Neural progenitor cell (in vitro differentiated cells): Measurements from ENCODE around the gene ADM5. TPM values are rescaled to one million over a fixed set of nuclear protein-coding genes. Genes with fewer than 3 reads are reported as not detected.

ENCODE experiments used
- DNase-seq: peaks from one replicate; pipeline ENCODE4 v3.0.0-alpha.2; 2016; ENCODE audit warnings: low spot score
- H2AFZ ChIP-seq: fragments of 200-600 bp; sonication (generic); replicated peaks from 2 replicates; pipeline ENCODE4 v1.6.1; 2016; ENCODE audit warnings: antibody characterized with exemption
- H3F3A ChIP-seq: fragments of 200-600 bp; sonication (generic); 2 replicates; pipeline ENCODE4 v1.6.1; 2016; ENCODE audit warnings: antibody characterized with exemption, low read depth
- H3K27ac ChIP-seq: fragments of 200-600 bp; sonication (generic); 2 replicates; pipeline ENCODE4 v1.5.1; 2016; ENCODE audit warnings: mild to moderate bottlenecking
- H3K27me3 ChIP-seq: fragments of 200-600 bp; sonication (generic); 2 replicates; pipeline ENCODE4 v1.6.1; 2016; ENCODE audit warnings: mild to moderate bottlenecking, moderate library complexity
- H3K36me3 ChIP-seq: fragments of 200-600 bp; sonication (generic); 2 replicates; pipeline ENCODE4 v1.5.1; 2016
- H3K4me1 ChIP-seq: fragments of 200-600 bp; sonication (generic); 2 replicates; pipeline ENCODE4 v1.6.1; 2016; ENCODE audit warnings: mixed run types
- H3K4me2 ChIP-seq: fragments of 200-600 bp; sonication (generic); 2 replicates; pipeline ENCODE4 v1.6.1; 2016
- H3K4me3 ChIP-seq: fragments of 200-600 bp; sonication (generic); 2 replicates; pipeline ENCODE4 v1.5.1; 2016
- H3K79me2 ChIP-seq: fragments of 200-600 bp; sonication (generic); 2 replicates; pipeline ENCODE4 v1.6.1; 2016; ENCODE audit warnings: low read depth
- H3K9ac ChIP-seq: fragments of 200-600 bp; sonication (generic); 2 replicates; pipeline ENCODE4 v1.6.1; 2016
- H3K9me3 ChIP-seq: fragments of 200-600 bp; sonication (generic); 2 replicates; pipeline ENCODE4 v1.5.1; 2016; ENCODE audit warnings: low read depth
- H4K20me1 ChIP-seq: fragments of 200-600 bp; sonication (generic); 2 replicates; pipeline ENCODE4 v1.6.1; 2016; ENCODE audit warnings: low read depth
- H3K27ac Mint-ChIP-seq: 3 replicates; pipeline ENCODE4 v1.8.0; 2021; ENCODE audit warnings: mixed read lengths
- H3K27me3 Mint-ChIP-seq: 2 replicates; pipeline ENCODE4 v1.8.0; 2022; ENCODE audit warnings: low read depth, mild to moderate bottlenecking, inconsistent platforms, moderate library complexity, mixed read lengths; ENCODE audit not compliant: insufficient read depth
- H3K36me3 Mint-ChIP-seq: 3 replicates; pipeline ENCODE4 v1.8.0; 2021; ENCODE audit warnings: mixed read lengths
- H3K4me1 Mint-ChIP-seq: 3 replicates; pipeline ENCODE4 v1.8.0; 2021; ENCODE audit warnings: mixed read lengths
- H3K4me3 Mint-ChIP-seq: 3 replicates; pipeline ENCODE4 v1.8.0; 2021; ENCODE audit warnings: mild to moderate bottlenecking, moderate library complexity, mixed read lengths
- H3K9me3 Mint-ChIP-seq: 3 replicates; pipeline ENCODE4 v1.8.0; 2020; ENCODE audit warnings: mixed read lengths
- EZH2 ChIP-seq: fragments of 200-600 bp; sonication (generic); IDR thresholded peaks from 2 replicates; pipeline ENCODE4 v1.6.1; 2017; ENCODE audit warnings: antibody characterized with exemption, mild to moderate bottlenecking, moderate library complexity
- EZH2phosphoT487 ChIP-seq: fragments of 200-600 bp; sonication (generic); IDR thresholded peaks from 2 replicates; pipeline ENCODE4 v1.6.1; 2017; ENCODE audit warnings: antibody characterized with exemption
- total RNA-seq: library from RNA; depleted of rRNA; stranded (reverse); fragments of >200 nt; gene quantifications from 2 replicates; pipeline ENCODE4 v1.2.3, GENCODE V29; 2015; ENCODE audit warnings: low replicate concordance
- TF ChIP-seq, protein P1 (sequence below): fragments of 200-600 bp; sonication (generic); IDR thresholded peaks from 2 replicates; pipeline ENCODE4 v1.5.1; 2017; ENCODE audit warnings: antibody characterized with exemption, mild to moderate bottlenecking

The ADM5 gene
- total RNA-seq, 1 donor from 2014 or later: 6.0 TPM

DNA sequence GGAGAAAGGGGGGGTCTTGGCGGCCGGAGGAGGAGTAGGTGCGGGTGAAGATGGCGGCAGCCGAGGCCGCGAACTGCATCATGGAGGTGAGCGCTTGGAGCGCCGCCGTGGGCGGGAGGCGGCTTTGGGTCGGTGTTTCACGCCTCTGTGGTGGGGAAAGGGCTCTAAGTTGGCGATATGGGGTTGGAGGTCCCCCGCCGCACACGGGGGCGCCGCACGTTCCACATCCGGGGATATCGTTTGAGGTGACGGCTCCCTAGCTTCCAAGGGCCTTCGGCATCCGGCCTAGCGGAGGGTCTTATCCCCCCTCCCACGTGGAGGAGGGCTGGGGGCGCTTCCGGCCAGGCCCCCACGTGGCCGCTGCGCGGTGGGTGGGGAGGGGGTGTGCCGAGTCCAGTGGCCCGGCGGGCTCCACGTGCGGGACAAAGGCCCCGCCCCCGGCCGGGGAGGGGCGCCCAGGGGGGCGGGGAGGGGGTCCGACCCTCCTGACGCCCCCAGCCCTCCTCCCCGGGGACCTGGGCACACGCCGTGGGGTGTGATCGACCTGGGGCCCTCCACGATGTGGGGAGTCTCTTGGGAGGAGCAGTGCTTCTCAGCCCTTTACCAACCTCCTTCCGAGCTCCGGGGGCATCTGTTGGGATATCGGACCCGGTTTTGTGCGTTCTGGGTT lies 12.0 kb upstream of the ADM5 start, which contains the start of gene PRMT1:
Gene PRMT1 (plus strand): TSS at position 41 of the 670 bp plus-strand sequence. CDS start 10 bp downstream, at position 51.
- peak within 1 kb of the TSS; percentile 100 for H3K27ac ChIP-seq
- no peak for DNase-seq
- H3K79me2 ChIP-seq: peaks cover 53% of the 10 kb centered on the region
- H3K4me1 Mint-ChIP-seq: peaks cover 30% of the 10 kb centered on the region
- peaks cover 6% of the 10 kb centered on the region for H3K27me3 Mint-ChIP-seq
- peak within 1 kb of the TSS; percentile 88 for H3K4me3 ChIP-seq
- H3K4me2 ChIP-seq: peak within 1 kb of the TSS; percentile 94
- peak within 1 kb of the TSS; percentile 97 for H3K4me3 Mint-ChIP-seq
- H3K36me3 Mint-ChIP-seq: peaks cover 4% of the 10 kb centered on the region
- no peaks in the 10 kb centered on the region for H3K9me3 ChIP-seq
- no peaks in the 10 kb centered on the region for H3K27me3 ChIP-seq
- H3K36me3 ChIP-seq: peaks cover 5% of the 10 kb centered on the region
- H3F3A ChIP-seq: peaks cover 75% of the 10 kb centered on the region
- H4K20me1 ChIP-seq: peaks cover 42% of the 10 kb centered on the region
- peak within 1 kb of the TSS; percentile 100 for H3K27ac Mint-ChIP-seq
- H2AFZ ChIP-seq: peak within 1 kb of the TSS; percentile 92
- peak within 1 kb of the TSS; percentile 96 for H3K9ac ChIP-seq
- peaks cover 23% of the 10 kb centered on the region for H3K4me1 ChIP-seq
- TF ChIP-seq EZH2phosphoT487 (no peak), EZH2 (no peak)
- TF ChIP-seq, protein P1, sequence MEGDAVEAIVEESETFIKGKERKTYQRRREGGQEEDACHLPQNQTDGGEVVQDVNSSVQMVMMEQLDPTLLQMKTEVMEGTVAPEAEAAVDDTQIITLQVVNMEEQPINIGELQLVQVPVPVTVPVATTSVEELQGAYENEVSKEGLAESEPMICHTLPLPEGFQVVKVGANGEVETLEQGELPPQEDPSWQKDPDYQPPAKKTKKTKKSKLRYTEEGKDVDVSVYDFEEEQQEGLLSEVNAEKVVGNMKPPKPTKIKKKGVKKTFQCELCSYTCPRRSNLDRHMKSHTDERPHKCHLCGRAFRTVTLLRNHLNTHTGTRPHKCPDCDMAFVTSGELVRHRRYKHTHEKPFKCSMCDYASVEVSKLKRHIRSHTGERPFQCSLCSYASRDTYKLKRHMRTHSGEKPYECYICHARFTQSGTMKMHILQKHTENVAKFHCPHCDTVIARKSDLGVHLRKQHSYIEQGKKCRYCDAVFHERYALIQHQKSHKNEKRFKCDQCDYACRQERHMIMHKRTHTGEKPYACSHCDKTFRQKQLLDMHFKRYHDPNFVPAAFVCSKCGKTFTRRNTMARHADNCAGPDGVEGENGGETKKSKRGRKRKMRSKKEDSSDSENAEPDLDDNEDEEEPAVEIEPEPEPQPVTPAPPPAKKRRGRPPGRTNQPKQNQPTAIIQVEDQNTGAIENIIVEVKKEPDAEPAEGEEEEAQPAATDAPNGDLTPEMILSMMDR: no peak
- no peaks in the 10 kb centered on the region for H3K9me3 Mint-ChIP-seq

DNA sequence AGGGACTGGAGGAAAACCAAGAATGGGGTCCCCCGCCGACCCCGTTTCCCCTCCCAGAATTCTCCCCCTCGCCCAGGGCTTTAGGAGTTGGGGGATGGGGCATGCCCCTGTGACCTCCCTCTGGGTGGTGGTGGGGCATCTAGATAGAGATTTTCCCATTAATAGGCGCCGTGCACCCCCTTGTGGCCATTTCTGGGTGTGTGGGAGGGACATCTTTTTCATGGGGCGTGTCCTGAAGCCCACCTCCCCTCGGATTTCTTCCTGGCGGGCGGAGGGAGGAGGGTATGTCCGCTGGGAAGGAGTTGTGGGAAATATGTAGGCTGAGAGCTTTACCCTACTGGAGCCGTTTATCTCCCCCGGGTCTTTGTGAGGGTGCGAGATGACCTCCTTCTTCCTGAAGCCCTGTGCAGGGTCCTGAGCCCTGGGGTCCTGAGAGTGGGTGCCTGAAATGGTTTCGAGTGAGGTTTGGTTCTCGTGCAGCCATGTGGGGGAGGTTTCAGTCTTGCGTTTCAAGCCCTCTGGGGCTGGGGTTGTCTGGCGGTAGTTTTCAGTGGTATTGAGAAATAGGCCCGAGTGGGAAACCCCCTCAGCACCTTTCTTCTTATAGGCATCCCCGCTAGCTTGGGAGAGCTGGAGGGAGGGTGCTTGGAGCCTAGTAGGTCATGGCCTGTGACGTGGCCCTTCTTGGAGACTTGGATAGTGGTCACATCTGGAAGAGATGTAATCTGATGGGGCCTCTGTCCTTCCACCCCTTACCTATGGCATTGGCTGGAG lies 11.3 kb upstream of the ADM5 start:
- H3K9me3 ChIP-seq: no peaks in the 10 kb centered on the region
- H3K4me3 Mint-ChIP-seq: peak overlapping the region; percentile 94
- H3K36me3 Mint-ChIP-seq: peaks cover 6% of the 10 kb centered on the region
- H3K79me2 ChIP-seq: peaks cover 60% of the 10 kb centered on the region
- H3K36me3 ChIP-seq: peaks cover 5% of the 10 kb centered on the region
- H3K9ac ChIP-seq: peak overlapping the region; percentile 79
- H3K27me3 ChIP-seq: no peaks in the 10 kb centered on the region
- H3K9me3 Mint-ChIP-seq: no peaks in the 10 kb centered on the region
- TF ChIP-seq EZH2phosphoT487: no peak
- TF ChIP-seq, protein P1: peak; percentile 84
- H3K27ac Mint-ChIP-seq: peak overlapping the region; percentile 92
- peak overlapping the region; percentile 78 for H3K27ac ChIP-seq
- peak; percentile 95 for DNase-seq
- peaks cover 23% of the 10 kb centered on the region for H3K4me1 ChIP-seq
- no peak overlapping the region for H2AFZ ChIP-seq
- peak overlapping the region; percentile 88 for H3K4me3 ChIP-seq
- H3K4me1 Mint-ChIP-seq: peaks cover 28% of the 10 kb centered on the region
- H3K27me3 Mint-ChIP-seq: peaks cover 6% of the 10 kb centered on the region
- peak overlapping the region; percentile 94 for H3K4me2 ChIP-seq
- peaks cover 49% of the 10 kb centered on the region for H4K20me1 ChIP-seq
- H3F3A ChIP-seq: peaks cover 82% of the 10 kb centered on the region

DNA sequence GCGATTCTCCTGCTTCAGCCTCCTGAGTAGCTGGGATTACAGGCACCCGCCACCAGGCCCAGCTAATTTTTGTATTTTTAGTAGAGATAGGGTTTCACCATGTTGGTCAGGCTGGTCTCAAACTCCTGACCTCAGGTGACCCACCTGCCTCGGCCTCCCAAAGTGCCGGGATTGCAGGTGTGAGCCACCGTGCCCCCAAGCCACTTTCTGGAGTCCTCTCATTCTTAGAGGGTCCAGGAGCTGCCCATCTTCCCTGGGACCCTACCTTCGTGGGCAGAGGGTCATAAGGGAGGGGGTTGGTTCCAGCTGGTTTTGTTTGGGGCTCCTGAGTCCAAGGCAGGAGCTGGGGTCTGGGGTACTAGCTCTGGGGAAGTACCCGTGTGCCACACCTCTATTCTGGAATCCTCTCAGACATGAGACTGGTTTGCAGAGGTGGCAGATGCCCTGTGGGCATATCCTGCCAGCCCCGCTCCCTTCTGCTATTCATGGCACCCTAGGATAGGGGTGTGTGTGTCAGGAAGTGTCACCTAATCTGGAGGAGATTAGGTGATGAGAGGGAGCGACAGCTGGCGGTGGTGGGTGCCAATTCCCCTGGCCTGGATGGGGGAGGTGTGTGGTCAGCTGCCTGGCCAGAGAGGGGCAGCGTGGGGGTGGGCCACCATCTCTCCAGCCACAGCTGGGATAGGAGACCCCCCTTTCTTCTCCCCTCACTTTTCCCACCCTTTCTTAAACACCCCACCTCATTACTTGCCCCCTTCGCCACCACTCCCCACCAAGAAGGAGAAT lies 10.2 kb upstream of the ADM5 start:
- DNase-seq: no peak
- Mint-ChIP-seq H3K9me3 (no peaks in the 10 kb centered on the region), H3K36me3 (peaks cover 8% of the 10 kb centered on the region), H3K4me3 (peak overlapping the region; percentile 94), H3K27me3 (peaks cover 6% of the 10 kb centered on the region), H3K27ac (no peak overlapping the region), H3K4me1 (peaks cover 28% of the 10 kb centered on the region)
- H3K36me3 ChIP-seq: peaks cover 5% of the 10 kb centered on the region
- no peaks in the 10 kb centered on the region for H3K27me3 ChIP-seq
- H3K27ac ChIP-seq: peak overlapping the region; percentile 41
- peaks cover 81% of the 10 kb centered on the region for H3F3A ChIP-seq
- H3K4me3 ChIP-seq: peak overlapping the region; percentile 38
- H3K4me2 ChIP-seq: peak overlapping the region; percentile 94
- TF ChIP-seq EZH2: no peak
- TF ChIP-seq EZH2phosphoT487: no peak
- TF ChIP-seq, protein P1: no peak
- peak overlapping the region; percentile 38 for H3K9ac ChIP-seq
- no peaks in the 10 kb centered on the region for H3K9me3 ChIP-seq
- peaks cover 71% of the 10 kb centered on the region for H3K79me2 ChIP-seq
- H2AFZ ChIP-seq: no peak overlapping the region
- H4K20me1 ChIP-seq: peaks cover 58% of the 10 kb centered on the region
- H3K4me1 ChIP-seq: peaks cover 23% of the 10 kb centered on the region
